Subcutaneous adipose tissue (tissue), 4 donors: Measurements from ENCODE around the gene PINK1. TPM values are rescaled to one million over a fixed set of nuclear protein-coding genes. Genes with fewer than 3 reads are reported as not detected.

Experiments used
- total RNA-seq, 4 donors: library from RNA; depleted of rRNA; stranded (reverse); fragments of >200 nt; gene quantifications; one replicate each; pipeline ENCODE4 v1.1.0, GENCODE V29; 2016
- TF ChIP-seq, protein P1 (sequence below): fragments of 450-650 bp; IDR thresholded peaks from one replicate; pipeline ENCODE4 v1.5.1; 2016; ENCODE audit warnings: low read depth, mild to moderate bottlenecking, control low read depth, antibody characterized with exemption, moderate library complexity

The PINK1 gene
- total RNA-seq, 4 donors from 2014 or later: 73.7 to 169 (median 129) TPM

DNA sequence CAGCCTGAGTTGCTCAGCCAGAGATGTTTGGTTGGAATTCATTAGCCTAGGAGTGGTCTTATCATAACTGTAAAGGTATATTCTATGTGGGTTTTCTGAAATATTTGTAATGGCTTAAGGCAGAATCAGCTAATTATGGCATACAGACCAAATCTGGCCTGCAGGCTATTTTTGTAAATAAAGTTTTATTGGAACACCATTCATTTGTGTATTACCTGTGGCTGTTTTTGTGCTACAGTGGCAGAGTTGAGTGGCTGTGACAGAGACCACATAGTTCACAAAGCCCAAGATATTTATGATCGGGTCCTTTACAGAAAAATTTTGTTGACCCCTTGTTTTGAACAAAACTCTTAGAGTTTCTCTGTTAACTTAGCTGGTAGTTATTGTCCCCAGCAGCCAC lies 35.3 kb downstream of the PINK1 start:
- TF ChIP-seq, protein P1, sequence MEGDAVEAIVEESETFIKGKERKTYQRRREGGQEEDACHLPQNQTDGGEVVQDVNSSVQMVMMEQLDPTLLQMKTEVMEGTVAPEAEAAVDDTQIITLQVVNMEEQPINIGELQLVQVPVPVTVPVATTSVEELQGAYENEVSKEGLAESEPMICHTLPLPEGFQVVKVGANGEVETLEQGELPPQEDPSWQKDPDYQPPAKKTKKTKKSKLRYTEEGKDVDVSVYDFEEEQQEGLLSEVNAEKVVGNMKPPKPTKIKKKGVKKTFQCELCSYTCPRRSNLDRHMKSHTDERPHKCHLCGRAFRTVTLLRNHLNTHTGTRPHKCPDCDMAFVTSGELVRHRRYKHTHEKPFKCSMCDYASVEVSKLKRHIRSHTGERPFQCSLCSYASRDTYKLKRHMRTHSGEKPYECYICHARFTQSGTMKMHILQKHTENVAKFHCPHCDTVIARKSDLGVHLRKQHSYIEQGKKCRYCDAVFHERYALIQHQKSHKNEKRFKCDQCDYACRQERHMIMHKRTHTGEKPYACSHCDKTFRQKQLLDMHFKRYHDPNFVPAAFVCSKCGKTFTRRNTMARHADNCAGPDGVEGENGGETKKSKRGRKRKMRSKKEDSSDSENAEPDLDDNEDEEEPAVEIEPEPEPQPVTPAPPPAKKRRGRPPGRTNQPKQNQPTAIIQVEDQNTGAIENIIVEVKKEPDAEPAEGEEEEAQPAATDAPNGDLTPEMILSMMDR: no peak

DNA sequence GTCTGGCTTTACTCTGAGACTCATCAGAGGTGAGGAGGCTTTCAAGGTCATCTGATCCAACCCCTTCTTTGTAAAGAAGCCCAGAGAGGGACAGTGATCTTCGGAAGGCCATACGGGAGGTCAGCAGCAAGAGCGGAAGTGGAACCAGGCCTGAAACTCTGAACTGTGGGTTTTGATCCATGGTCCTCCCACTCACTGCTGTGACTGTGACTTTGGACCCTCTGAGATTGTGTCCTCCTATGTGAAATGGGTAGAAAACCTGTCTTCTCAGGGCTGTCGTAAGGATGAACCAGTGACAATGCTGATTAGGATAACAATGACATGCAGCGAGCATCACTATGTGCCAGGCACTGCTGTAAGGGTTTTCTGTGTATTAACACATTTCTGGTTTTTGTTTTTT lies 37.7 kb downstream of the PINK1 start:
- TF ChIP-seq, protein P1: no peak

DNA sequence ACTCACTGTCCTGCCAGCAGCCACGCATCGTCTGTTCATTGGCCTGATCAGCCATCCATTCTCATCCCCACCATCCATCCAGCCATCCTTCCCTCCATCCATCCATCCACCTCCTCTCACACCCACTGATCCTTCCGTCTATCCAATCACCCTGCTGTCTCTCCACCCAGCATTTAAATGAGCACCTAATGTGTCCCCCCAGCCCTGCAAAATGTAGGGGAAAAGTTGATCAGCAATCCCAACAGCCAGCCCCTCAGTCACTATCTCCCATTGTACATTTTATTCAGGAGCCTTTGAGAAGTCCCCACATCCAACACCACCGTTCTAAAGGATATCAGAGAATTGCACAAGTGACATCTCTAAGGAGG lies 39.0 kb downstream of the PINK1 start:
- TF ChIP-seq, protein P1: no peak

DNA sequence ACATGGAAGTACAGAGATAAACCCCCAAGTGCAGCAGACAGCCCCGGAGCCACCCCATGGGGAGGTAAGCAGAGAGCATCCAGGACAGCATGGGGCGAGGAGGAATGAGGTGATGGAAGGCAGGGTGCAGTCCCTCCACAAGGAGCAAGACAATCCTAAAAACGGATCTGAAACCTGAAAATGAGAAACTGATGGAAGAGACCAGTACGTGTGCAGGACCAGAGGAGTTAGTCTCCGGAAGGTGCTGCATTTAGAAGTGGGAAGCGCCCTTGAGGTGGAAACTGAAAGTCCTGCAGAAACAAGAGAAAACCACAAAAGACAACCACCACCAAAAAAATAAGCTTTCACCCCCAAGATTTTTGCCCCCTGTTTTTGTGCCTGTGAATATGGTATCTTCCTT lies 45.3 kb downstream of the PINK1 start:
- TF ChIP-seq, protein P1: no peak

DNA sequence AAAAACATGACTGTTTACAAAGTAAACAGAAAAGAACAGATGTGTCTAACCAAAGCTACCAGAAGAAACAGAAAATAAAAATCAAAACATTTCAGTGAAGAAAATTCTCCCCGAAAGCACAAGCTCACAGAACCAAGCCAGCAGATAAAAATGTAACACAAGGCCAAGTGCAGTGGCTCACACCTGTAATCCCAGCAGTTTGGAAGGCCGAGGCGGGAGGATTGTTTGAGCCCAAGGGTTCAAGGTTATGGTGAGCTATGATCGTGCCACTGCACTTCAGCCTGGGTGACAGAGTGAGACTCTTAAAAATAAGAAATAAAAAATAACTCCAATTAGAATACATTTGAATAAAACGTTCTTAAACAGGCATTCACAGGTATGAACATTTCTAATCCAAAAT lies 47.0 kb downstream of the PINK1 start:
- TF ChIP-seq, protein P1: no peak

DNA sequence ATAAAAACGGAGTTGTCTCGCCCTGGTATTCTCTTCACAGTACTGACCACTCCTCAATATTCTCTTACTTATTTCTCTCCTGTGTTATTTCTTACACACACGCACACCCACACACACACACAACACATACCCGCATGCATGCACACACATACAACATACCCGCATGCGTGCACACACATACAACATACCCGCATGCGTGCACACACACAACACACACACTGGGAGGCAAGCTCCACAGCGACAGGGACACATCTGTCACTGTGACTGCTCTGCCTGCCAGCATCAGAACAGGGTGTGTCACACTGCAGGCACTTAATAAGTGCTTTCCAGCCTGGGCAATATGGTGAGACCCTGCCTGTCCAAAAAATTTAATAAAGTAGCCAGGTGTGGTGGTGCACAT lies 48.7 kb downstream of the PINK1 start:
- TF ChIP-seq, protein P1: no peak

DNA sequence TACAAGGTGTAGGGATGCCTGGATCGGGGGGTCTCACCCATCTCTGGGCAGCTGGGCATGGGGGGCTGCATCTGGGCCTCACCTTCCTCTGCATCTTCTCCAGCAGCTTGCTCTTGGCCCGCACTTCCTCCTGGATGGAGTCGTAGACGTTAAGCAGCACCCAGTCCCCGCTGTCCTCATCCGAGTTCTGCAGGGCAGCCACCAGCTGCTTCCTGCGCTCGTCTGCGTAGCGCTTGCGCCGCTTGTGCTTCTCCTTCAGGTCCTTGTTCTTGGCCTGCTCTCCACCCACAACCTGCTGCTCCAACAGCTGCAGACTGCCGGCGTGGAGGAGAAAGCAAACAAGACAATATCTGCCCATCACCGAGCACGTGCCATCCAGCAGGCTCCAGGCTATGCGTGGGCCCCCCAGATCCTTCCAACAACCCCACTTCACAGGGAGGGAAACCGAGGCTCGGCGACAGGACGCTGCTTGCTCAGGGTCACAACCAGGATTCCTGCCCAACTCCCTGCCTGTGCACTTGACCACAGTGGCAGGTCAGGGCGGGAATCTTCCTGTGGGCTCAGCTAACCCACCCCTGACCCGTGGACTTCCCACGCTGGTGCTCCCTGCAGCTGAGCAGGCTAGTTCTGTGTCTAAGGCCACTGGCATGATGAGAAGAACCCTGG lies 49.4 kb downstream of the PINK1 start:
- TF ChIP-seq, protein P1: no peak
